GM12878 (cell line): ENCODE measurements around the gene GNA14. TPM values are rescaled to one million over a fixed set of nuclear protein-coding genes. Genes with fewer than 3 reads are reported as not detected.

ENCODE experiments used
- ATAC-seq: fragments of 200-7000 bp; cut with Tn5 transposase; 3 replicates; pipeline ENCODE4 v1.9.1; 2020; ENCODE audit warnings: mild to moderate bottlenecking, moderate library complexity
- BruUV-seq: library from RNA; stranded (reverse); fragments of 400-500 nt; replicated peaks from 2 replicates; lab custom pipeline; 2021; lab: Mats Ljungman, UMichigan
- CTCF ChIA-PET: fragments of 300-600 bp; sonication (Branson Sonifier 250); formaldehyde crosslinking; extraction: SDS; loops from one replicate; lab custom pipeline; 2021; ENCODE audit warnings: inconsistent platforms; lab: Yijun Ruan, JAX
- POLR2A ChIA-PET: fragments of 350-600 bp; formaldehyde crosslinking; extraction: SDS; loops from one replicate; lab custom pipeline; 2021; ENCODE audit warnings: inconsistent platforms; lab: Charles Lee
- RAD21 ChIA-PET: fragments of 300-600 bp; sonication (Branson Sonifier 250); formaldehyde crosslinking; loops from one replicate; lab custom pipeline; 2023; ENCODE audit warnings: antibody characterized with exemption; ENCODE audit not compliant: unreplicated experiment; lab: Charles Lee
- SMC1A ChIA-PET: fragments of 300-600 bp; sonication (Branson Sonifier 250); formaldehyde crosslinking; loops from one replicate; lab custom pipeline; 2023; ENCODE audit not compliant: unreplicated experiment, uncharacterized antibody; lab: Charles Lee
- DNase-seq: peaks from one replicate; pipeline ENCODE4 v3.0.0-alpha.2; 2011; ENCODE audit warnings: low read depth, low spot score
- FAIRE-seq: peaks from 3 replicates; lab custom pipeline; 2011; peaks lifted over from hg19 to GRCh38; lab: Jason Lieb, UNC
- H2AFZ ChIP-seq: 2 replicates; pipeline ENCODE4 v1.6.0; 2011; ENCODE audit warnings: low read depth, low read length, control low read depth; ENCODE audit not compliant: control insufficient read depth
- H3K27ac ChIP-seq: 2 replicates; pipeline ENCODE4 v1.5.1; 2011; ENCODE audit warnings: control low read depth; ENCODE audit not compliant: control insufficient read depth, insufficient read depth
- H3K27me3 ChIP-seq, 2 experiments: replicated peaks in 1 of 2; 2 replicates each; pipeline versions ENCODE4 v1.6.0 to v1.6.1; 2011; ENCODE audit warnings: low read length in 1 of 2; ENCODE audit not compliant: control insufficient read depth in 2 of 2, insufficient read depth in 2 of 2
- H3K36me3 ChIP-seq, 2 experiments: 2 replicates each; pipeline ENCODE4 v1.5.1; 2011; ENCODE audit warnings: low read length in 1 of 2; ENCODE audit not compliant: control insufficient read depth in 2 of 2, insufficient read depth in 2 of 2
- H3K4me1 ChIP-seq: 2 replicates; pipeline ENCODE4 v1.6.1; 2011; ENCODE audit warnings: mild to moderate bottlenecking, low read length, moderate library complexity, mixed read lengths; ENCODE audit not compliant: control insufficient read depth, insufficient read depth
- H3K4me2 ChIP-seq: 2 replicates; pipeline ENCODE4 v1.6.0; 2011; ENCODE audit warnings: control low read depth; ENCODE audit not compliant: control insufficient read depth, insufficient read depth
- H3K4me3 ChIP-seq: fragments of 200-600 bp; sonication (generic); 2 replicates; pipeline ENCODE4 v1.5.1; 2016
- H3K79me2 ChIP-seq: 2 replicates; pipeline ENCODE4 v1.6.0; 2011; ENCODE audit warnings: low read length; ENCODE audit not compliant: control insufficient read depth, insufficient read depth
- H3K9ac ChIP-seq: 2 replicates; pipeline ENCODE4 v1.8.0; 2011; ENCODE audit warnings: low read length, control low read depth, mixed read lengths; ENCODE audit not compliant: control insufficient read depth, insufficient read depth
- H3K9me3 ChIP-seq: replicated peaks from 3 replicates; pipeline ENCODE4 v1.5.1; 2011; ENCODE audit warnings: mild to moderate bottlenecking, low read length; ENCODE audit not compliant: control insufficient read depth, insufficient read depth
- H4K20me1 ChIP-seq: 2 replicates; pipeline ENCODE4 v1.6.0; 2011; ENCODE audit not compliant: control insufficient read depth, insufficient read depth
- CBFB ChIP-seq: IDR thresholded peaks from 2 replicates; pipeline ENCODE4 v1.6.1; 2016; ENCODE audit warnings: antibody characterized with exemption, low read depth
- CBX5 ChIP-seq: sonication (generic); IDR thresholded peaks from 2 replicates; pipeline ENCODE4 v1.6.1; 2016; ENCODE audit warnings: low read depth, moderate library complexity, mild to moderate bottlenecking, inconsistent platforms
- EGR1 ChIP-seq, 2 experiments: IDR thresholded peaks; 1 replicate in 1 of 2; 2 replicates in 1 of 2; pipeline ENCODE4 v1.6.1; 2011 to 2012; ENCODE audit warnings: low read depth in 2 of 2, low read length in 2 of 2, borderline replicate concordance in 1 of 2, mild to moderate bottlenecking in 1 of 2, moderate library complexity in 1 of 2
- GABPA ChIP-seq: IDR thresholded peaks from 2 replicates; pipeline ENCODE4 v1.6.1; 2014; ENCODE audit warnings: antibody characterized with exemption, low read depth, mild to moderate bottlenecking, inconsistent platforms
- GATAD2B ChIP-seq: fragments of 450-650 bp; conservative IDR thresholded peaks from 2 replicates; pipeline ENCODE4 v1.6.1; 2017; ENCODE audit warnings: low read depth, mild to moderate bottlenecking, moderate library complexity
- NFXL1 ChIP-seq: fragments of 450-650 bp; IDR thresholded peaks from 2 replicates; pipeline ENCODE4 v1.6.1; 2017; ENCODE audit warnings: antibody characterized with exemption, mild to moderate bottlenecking, borderline replicate concordance
- PAX5 ChIP-seq: IDR thresholded peaks from 2 replicates; pipeline ENCODE4 v1.6.1; 2011; ENCODE audit warnings: low read depth, low read length, borderline replicate concordance
- TCF3 ChIP-seq: IDR thresholded peaks from 2 replicates; pipeline ENCODE4 v1.6.1; 2012; ENCODE audit warnings: low read depth, mild to moderate bottlenecking, low read length, borderline replicate concordance; ENCODE audit not compliant: insufficient read depth
- WGBS: methylation state at CpG from one replicate; pipeline ENCODE4 v1.1.6; 2016; ENCODE audit warnings: low lambda C conversion rate; ENCODE audit not compliant: insufficient replicate concordance, insufficient coverage; ENCODE audit errors: missing lambda C conversion rate; 5-methylcytosine and 5-hydroxymethylcytosine counted together
- in situ Hi-C: fragments of 300-500 bp; cut with MboI; formaldehyde crosslinking; loops from 9 replicates; pipeline ENCODE4 v1.14.3; 2018; ENCODE audit warnings: mixed read lengths
- intact Hi-C: fragments of 100-400 bp; cut with micrococcal nuclease; formaldehyde crosslinking; loops from one replicate; pipeline ENCODE4 v1.14.2; 2022; ENCODE audit not compliant: unreplicated experiment
- polyA plus RNA-seq, 11 experiments: library from polyadenylated mRNA; depleted of rRNA in 4 of 11; unstranded in 6 of 11; stranded (reverse) in 5 of 11; fragments of >200 nt; fragmentation: Nextera tagmentation in 4 of 11; fragmentation: Illumina TruSeq in 1 of 11; extraction: Ambion mirVana in 4 of 11; extraction: Trizol in 1 of 11; gene quantifications; 1 replicate in 1 of 11; 2 replicates in 10 of 11; pipeline versions ENCODE4 v1.2.1 to v1.2.3, GENCODE V29; 2011 to 2016; ENCODE audit warnings: inconsistent platforms in 2 of 11, missing spikeins in 2 of 11, low read depth in 1 of 11
- total RNA-seq, 4 experiments: library from RNA; depleted of rRNA in 3 of 4; stranded (reverse); fragments of >200 nt in 3 of 4; fragmentation: Illumina TruSeq in 1 of 4; extraction: Trizol in 1 of 4; gene quantifications; 2 replicates each; pipeline versions ENCODE4 v1.2.1 to v1.2.3, GENCODE V29; 2013 to 2021
- TF ChIP-seq, protein P1 (sequence below): fragments of 450-650 bp; IDR thresholded peaks from 2 replicates; pipeline ENCODE4 v1.6.1; 2017; ENCODE audit warnings: antibody characterized with exemption, mild to moderate bottlenecking, moderate library complexity
- TF ChIP-seq, protein P2 (sequence below), 3 experiments: IDR thresholded peaks in 2 of 3; conservative IDR thresholded peaks in 1 of 3; 2 replicates each; pipeline ENCODE4 v1.5.1; 2011; ENCODE audit warnings: low read depth in 3 of 3, low read length in 3 of 3, mild to moderate bottlenecking in 3 of 3, control low read depth in 2 of 3, moderate library complexity in 2 of 3, inconsistent platforms in 1 of 3, mixed read lengths in 1 of 3; ENCODE audit not compliant: control insufficient read depth in 2 of 3, insufficient read depth in 1 of 3; ENCODE audit errors: extremely low read depth in 1 of 3
- TF ChIP-seq, protein P3 (sequence below): fragments of 150-350 bp; IDR thresholded peaks from 2 replicates; pipeline ENCODE4 v1.6.1; 2014; ENCODE audit warnings: mild to moderate bottlenecking, low read depth, low read length
- TF ChIP-seq, protein P4 (sequence below): IDR thresholded peaks from 2 replicates; pipeline ENCODE4 v1.6.1; 2011; ENCODE audit warnings: low read depth, mild to moderate bottlenecking, low read length, moderate library complexity, borderline replicate concordance; ENCODE audit errors: extremely low read depth
- TF ChIP-seq, protein P5 (sequence below): fragments of 450-650 bp; IDR thresholded peaks from 2 replicates; pipeline ENCODE4 v1.6.1; 2018; ENCODE audit warnings: borderline replicate concordance, mild to moderate bottlenecking; ENCODE audit not compliant: partially characterized antibody

The GNA14 gene
- total and polyA plus RNA-seq, 10 of the 15 experiments (the other 5 are each of a cell fraction or from before 2014, with no cell fraction given) = 0.17 TPM; not detected in 9

DNA sequence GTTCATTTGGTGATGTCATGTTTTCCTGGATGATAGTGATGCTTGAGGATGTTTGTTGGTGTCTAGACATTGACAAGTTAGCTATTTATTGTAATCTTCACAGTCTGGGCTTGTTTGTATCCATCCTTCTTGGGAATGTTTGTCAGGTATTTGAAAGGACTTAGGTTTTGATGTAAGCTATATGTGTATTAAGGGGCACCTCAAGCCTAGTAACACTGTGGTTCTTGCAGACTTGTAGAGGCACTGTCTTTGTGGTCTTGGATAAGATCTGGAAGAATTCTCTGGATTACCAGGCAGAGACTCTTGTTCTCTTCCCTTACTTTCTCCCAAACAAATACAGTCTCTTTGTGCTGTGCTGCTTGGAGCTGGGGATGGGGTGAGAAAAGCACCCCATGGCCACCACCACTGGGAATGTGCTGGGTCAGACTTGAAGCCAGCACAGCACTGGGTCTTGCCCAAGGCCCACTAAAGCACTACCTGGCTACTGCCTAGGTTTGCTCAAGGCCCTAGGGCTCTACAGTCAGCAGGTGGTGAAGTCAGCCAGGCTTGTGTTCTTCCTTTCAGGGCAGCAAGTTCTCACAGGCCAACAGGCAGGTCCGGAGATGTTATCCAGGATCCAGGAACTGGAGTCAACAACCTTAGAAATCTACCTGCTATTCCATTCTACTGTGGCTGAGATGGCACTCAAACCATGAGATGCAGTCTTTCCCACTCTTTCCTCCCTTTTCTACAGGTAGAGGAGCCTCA is 49.3 kb upstream of the GNA14 start:
- Histone ChIP-seq H2AFZ (no peak overlapping the region), H3K9ac (no peak overlapping the region), H3K4me3 (no peak overlapping the region), H3K4me1 (no peaks in the 10 kb centered on the region), H3K27ac (no peak overlapping the region), H3K27me3 (no peaks in the 10 kb centered on the region), H3K4me2 (no peak overlapping the region), H3K36me3 (no peaks in the 10 kb centered on the region), H3K9me3 (no peaks in the 10 kb centered on the region), H3K79me2 (no peaks in the 10 kb centered on the region), H4K20me1 (no peaks in the 10 kb centered on the region)
- 38% methylated on average over 1 of the region's 1 CpG for WGBS
- ATAC-seq = no peak
- TF ChIP-seq GABPA = no peak
- TF ChIP-seq CBFB = no peak
- no peak for TF ChIP-seq EGR1 (IDR thresholded peaks at IDR 0.05; ENCODE audit: borderline replicate concordance in 1 of 2, low read depth in 2 of 2, low read length in 2 of 2)
- TF ChIP-seq NFXL1 = no peak
- no peak for TF ChIP-seq TCF3
- TF ChIP-seq, protein P1, sequence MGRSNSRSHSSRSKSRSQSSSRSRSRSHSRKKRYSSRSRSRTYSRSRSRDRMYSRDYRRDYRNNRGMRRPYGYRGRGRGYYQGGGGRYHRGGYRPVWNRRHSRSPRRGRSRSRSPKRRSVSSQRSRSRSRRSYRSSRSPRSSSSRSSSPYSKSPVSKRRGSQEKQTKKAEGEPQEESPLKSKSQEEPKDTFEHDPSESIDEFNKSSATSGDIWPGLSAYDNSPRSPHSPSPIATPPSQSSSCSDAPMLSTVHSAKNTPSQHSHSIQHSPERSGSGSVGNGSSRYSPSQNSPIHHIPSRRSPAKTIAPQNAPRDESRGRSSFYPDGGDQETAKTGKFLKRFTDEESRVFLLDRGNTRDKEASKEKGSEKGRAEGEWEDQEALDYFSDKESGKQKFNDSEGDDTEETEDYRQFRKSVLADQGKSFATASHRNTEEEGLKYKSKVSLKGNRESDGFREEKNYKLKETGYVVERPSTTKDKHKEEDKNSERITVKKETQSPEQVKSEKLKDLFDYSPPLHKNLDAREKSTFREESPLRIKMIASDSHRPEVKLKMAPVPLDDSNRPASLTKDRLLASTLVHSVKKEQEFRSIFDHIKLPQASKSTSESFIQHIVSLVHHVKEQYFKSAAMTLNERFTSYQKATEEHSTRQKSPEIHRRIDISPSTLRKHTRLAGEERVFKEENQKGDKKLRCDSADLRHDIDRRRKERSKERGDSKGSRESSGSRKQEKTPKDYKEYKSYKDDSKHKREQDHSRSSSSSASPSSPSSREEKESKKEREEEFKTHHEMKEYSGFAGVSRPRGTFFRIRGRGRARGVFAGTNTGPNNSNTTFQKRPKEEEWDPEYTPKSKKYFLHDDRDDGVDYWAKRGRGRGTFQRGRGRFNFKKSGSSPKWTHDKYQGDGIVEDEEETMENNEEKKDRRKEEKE = no peak
- TF ChIP-seq, protein P2, sequence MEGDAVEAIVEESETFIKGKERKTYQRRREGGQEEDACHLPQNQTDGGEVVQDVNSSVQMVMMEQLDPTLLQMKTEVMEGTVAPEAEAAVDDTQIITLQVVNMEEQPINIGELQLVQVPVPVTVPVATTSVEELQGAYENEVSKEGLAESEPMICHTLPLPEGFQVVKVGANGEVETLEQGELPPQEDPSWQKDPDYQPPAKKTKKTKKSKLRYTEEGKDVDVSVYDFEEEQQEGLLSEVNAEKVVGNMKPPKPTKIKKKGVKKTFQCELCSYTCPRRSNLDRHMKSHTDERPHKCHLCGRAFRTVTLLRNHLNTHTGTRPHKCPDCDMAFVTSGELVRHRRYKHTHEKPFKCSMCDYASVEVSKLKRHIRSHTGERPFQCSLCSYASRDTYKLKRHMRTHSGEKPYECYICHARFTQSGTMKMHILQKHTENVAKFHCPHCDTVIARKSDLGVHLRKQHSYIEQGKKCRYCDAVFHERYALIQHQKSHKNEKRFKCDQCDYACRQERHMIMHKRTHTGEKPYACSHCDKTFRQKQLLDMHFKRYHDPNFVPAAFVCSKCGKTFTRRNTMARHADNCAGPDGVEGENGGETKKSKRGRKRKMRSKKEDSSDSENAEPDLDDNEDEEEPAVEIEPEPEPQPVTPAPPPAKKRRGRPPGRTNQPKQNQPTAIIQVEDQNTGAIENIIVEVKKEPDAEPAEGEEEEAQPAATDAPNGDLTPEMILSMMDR (IDR thresholded peaks at IDR 0.05 in 2 of 3, conservative IDR thresholded peaks at IDR 0.05 in 1 of 3; ENCODE audit: control insufficient read depth in 2 of 3, extremely low read depth in 1 of 3, insufficient read depth in 1 of 3, low read depth in 3 of 3, low read length in 3 of 3) = no peak
- TF ChIP-seq GATAD2B = no peak
- TF ChIP-seq, protein P3, sequence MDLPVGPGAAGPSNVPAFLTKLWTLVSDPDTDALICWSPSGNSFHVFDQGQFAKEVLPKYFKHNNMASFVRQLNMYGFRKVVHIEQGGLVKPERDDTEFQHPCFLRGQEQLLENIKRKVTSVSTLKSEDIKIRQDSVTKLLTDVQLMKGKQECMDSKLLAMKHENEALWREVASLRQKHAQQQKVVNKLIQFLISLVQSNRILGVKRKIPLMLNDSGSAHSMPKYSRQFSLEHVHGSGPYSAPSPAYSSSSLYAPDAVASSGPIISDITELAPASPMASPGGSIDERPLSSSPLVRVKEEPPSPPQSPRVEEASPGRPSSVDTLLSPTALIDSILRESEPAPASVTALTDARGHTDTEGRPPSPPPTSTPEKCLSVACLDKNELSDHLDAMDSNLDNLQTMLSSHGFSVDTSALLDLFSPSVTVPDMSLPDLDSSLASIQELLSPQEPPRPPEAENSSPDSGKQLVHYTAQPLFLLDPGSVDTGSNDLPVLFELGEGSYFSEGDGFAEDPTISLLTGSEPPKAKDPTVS = no peak
- TF ChIP-seq, protein P4, sequence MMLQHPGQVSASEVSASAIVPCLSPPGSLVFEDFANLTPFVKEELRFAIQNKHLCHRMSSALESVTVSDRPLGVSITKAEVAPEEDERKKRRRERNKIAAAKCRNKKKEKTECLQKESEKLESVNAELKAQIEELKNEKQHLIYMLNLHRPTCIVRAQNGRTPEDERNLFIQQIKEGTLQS = no peak
- no peak for TF ChIP-seq CBX5
- TF ChIP-seq, protein P5, sequence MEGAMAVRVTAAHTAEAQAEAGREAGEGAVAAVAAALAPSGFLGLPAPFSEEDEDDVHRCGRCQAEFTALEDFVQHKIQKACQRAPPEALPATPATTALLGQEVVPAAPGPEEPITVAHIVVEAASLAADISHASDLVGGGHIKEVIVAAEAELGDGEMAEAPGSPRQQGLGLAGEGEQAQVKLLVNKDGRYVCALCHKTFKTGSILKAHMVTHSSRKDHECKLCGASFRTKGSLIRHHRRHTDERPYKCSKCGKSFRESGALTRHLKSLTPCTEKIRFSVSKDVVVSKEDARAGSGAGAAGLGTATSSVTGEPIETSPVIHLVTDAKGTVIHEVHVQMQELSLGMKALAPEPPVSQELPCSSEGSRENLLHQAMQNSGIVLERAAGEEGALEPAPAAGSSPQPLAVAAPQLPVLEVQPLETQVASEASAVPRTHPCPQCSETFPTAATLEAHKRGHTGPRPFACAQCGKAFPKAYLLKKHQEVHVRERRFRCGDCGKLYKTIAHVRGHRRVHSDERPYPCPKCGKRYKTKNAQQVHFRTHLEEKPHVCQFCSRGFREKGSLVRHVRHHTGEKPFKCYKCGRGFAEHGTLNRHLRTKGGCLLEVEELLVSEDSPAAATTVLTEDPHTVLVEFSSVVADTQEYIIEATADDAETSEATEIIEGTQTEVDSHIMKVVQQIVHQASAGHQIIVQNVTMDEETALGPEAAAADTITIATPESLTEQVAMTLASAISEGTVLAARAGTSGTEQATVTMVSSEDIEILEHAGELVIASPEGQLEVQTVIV = no peak
- no peak for TF ChIP-seq PAX5
- FAIRE-seq = no peak
- SMC1A ChIA-PET = no interaction called here
- in situ Hi-C loops = no loop called here
- intact Hi-C loops = no loop called here
- RAD21 ChIA-PET = no interaction called here
- CTCF ChIA-PET = no interaction called here
- no TSS peak for BruUV-seq
- no peak for DNase-seq
- POLR2A ChIA-PET = no interaction called here
